ENCODE data around the gene RFTN1.

RFTN1 gene

GRCh38 chr3:16498130-16498890 lies 15.2 kb downstream of the RFTN1 start:
- no peak overlapping the region for H3K27ac ChIP-seq (ENCODE audit: low read depth, low read length)
- no peak overlapping the region for H3K4me2 ChIP-seq (ENCODE audit: low read length)
- H2BK5ac ChIP-seq (ENCODE audit: low read length): no peak overlapping the region
- no peaks in the 10 kb centered on the region for H3K79me2 ChIP-seq (ENCODE audit: control insufficient read depth, insufficient read depth, low read length)
- no peak overlapping the region for H4K8ac ChIP-seq (ENCODE audit: low read depth, low read length)
- H2AK5ac ChIP-seq (ENCODE audit: low read length): no peak overlapping the region
- no peak overlapping the region for H2BK120ac ChIP-seq (ENCODE audit: low read depth, low read length)
- no peak overlapping the region for H3K4ac ChIP-seq (ENCODE audit: low read depth, low read length)
- no peak overlapping the region for H3K4me3 ChIP-seq (ENCODE audit: low read length)
- no peaks in the 10 kb centered on the region for H3K27me3 ChIP-seq (ENCODE audit: insufficient read depth, low read length, poor library complexity)
- H3K18ac ChIP-seq (ENCODE audit: low read length): no peak overlapping the region
- H3K79me1 ChIP-seq (ENCODE audit: low read length): no peaks in the 10 kb centered on the region
- no peak overlapping the region for H3K23ac ChIP-seq (ENCODE audit: low read length)
- H3K56ac ChIP-seq (ENCODE audit: low read length): no peak overlapping the region
- no peak overlapping the region for H2BK15ac ChIP-seq (replicated peaks; ENCODE audit: low read depth)
- H3K36me3 ChIP-seq (ENCODE audit: control insufficient read depth, insufficient read depth, low read length): no peaks in the 10 kb centered on the region
- H4K5ac ChIP-seq (ENCODE audit: low read length): no peak overlapping the region
- peaks cover 3% of the 10 kb centered on the region for H3K4me1 ChIP-seq (ENCODE audit: control insufficient read depth, low read depth, low read length)
- H3K9ac ChIP-seq (ENCODE audit: low read length): no peak overlapping the region
- DNase-seq: peak; percentile 68
- no CpG with 5 or more reads among the region's 5 CpGs for WGBS (ENCODE audit: extremely low coverage, insufficient coverage, low lambda C conversion rate)

- Histone ChIP-seq H3K36me3 (ENCODE audit: control insufficient read depth, insufficient read depth, low read length) (no peaks in the 10 kb centered on the region), H2AK5ac (ENCODE audit: low read length) (no peak overlapping the region), H3K4me3 (ENCODE audit: low read length) (no peak overlapping the region), H4K5ac (ENCODE audit: low read length) (no peak overlapping the region), H3K4me2 (ENCODE audit: low read length) (no peak overlapping the region), H3K56ac (ENCODE audit: low read length) (no peak overlapping the region), H3K9ac (ENCODE audit: low read length) (no peak overlapping the region), H2BK120ac (ENCODE audit: low read depth, low read length) (no peak overlapping the region), H3K18ac (ENCODE audit: low read length) (no peak overlapping the region), H3K79me1 (ENCODE audit: low read length) (no peaks in the 10 kb centered on the region), H3K4me1 (ENCODE audit: control insufficient read depth, low read depth, low read length) (peaks cover 3% of the 10 kb centered on the region), H2BK15ac (replicated peaks; ENCODE audit: low read depth) (no peak overlapping the region), H4K8ac (ENCODE audit: low read depth, low read length) (no peak overlapping the region), H3K27ac (ENCODE audit: low read depth, low read length) (no peak overlapping the region), H3K79me2 (ENCODE audit: control insufficient read depth, insufficient read depth, low read length) (no peaks in the 10 kb centered on the region), H2BK5ac (ENCODE audit: low read length) (no peak overlapping the region), H3K27me3 (ENCODE audit: insufficient read depth, low read length, poor library complexity) (no peaks in the 10 kb centered on the region), H3K23ac (ENCODE audit: low read length) (no peak overlapping the region), H3K4ac (ENCODE audit: low read depth, low read length) (no peak overlapping the region)
- WGBS (ENCODE audit: extremely low coverage, insufficient coverage, low lambda C conversion rate): no CpG with 5 or more reads among the region's 10 CpGs
- no peak for DNase-seq
Observed at GRCh38 chr3:16496408-16497222, 16.9 kb downstream of the RFTN1 start.

- Histone ChIP-seq H4K5ac (ENCODE audit: low read length) (no peak overlapping the region), H3K56ac (ENCODE audit: low read length) (no peak overlapping the region), H2BK120ac (ENCODE audit: low read depth, low read length) (no peak overlapping the region), H3K27me3 (ENCODE audit: insufficient read depth, low read length, poor library complexity) (no peaks in the 10 kb centered on the region), H3K4me1 (ENCODE audit: control insufficient read depth, low read depth, low read length) (peaks cover 3% of the 10 kb centered on the region), H4K8ac (ENCODE audit: low read depth, low read length) (no peak overlapping the region), H2AK5ac (ENCODE audit: low read length) (no peak overlapping the region), H3K4me2 (ENCODE audit: low read length) (no peak overlapping the region), H2BK5ac (ENCODE audit: low read length) (no peak overlapping the region), H3K27ac (ENCODE audit: low read depth, low read length) (no peak overlapping the region), H3K18ac (ENCODE audit: low read length) (no peak overlapping the region), H3K4ac (ENCODE audit: low read depth, low read length) (no peak overlapping the region), H2BK15ac (replicated peaks; ENCODE audit: low read depth) (no peak overlapping the region), H3K79me2 (ENCODE audit: control insufficient read depth, insufficient read depth, low read length) (no peaks in the 10 kb centered on the region), H3K23ac (ENCODE audit: low read length) (no peak overlapping the region), H3K9ac (ENCODE audit: low read length) (no peak overlapping the region), H3K79me1 (ENCODE audit: low read length) (no peaks in the 10 kb centered on the region), H3K36me3 (ENCODE audit: control insufficient read depth, insufficient read depth, low read length) (no peaks in the 10 kb centered on the region), H3K4me3 (ENCODE audit: low read length) (no peak overlapping the region)
- DNase-seq: no peak
- WGBS (ENCODE audit: extremely low coverage, insufficient coverage, low lambda C conversion rate): no CpG with 5 or more reads among the region's 2 CpGs
Observed at GRCh38 chr3:16496008-16496407, 17.5 kb downstream of the RFTN1 start.

- no peak overlapping the region for H3K18ac ChIP-seq (ENCODE audit: low read length)
- H2BK5ac ChIP-seq (ENCODE audit: low read length): no peak overlapping the region
- H3K4me1 ChIP-seq (ENCODE audit: control insufficient read depth, low read depth, low read length): peaks cover 3% of the 10 kb centered on the region
- no peaks in the 10 kb centered on the region for H3K27me3 ChIP-seq (ENCODE audit: insufficient read depth, low read length, poor library complexity)
- peak overlapping the region; percentile 10 for H3K56ac ChIP-seq (ENCODE audit: low read length)
- H2BK15ac ChIP-seq (replicated peaks; ENCODE audit: low read depth): no peak overlapping the region
- H3K79me2 ChIP-seq (ENCODE audit: control insufficient read depth, insufficient read depth, low read length): no peaks in the 10 kb centered on the region
- no peak overlapping the region for H3K23ac ChIP-seq (ENCODE audit: low read length)
- no peak overlapping the region for H3K4me3 ChIP-seq (ENCODE audit: low read length)
- no peak overlapping the region for H4K5ac ChIP-seq (ENCODE audit: low read length)
- H3K9ac ChIP-seq (ENCODE audit: low read length): no peak overlapping the region
- H3K36me3 ChIP-seq (ENCODE audit: control insufficient read depth, insufficient read depth, low read length): no peaks in the 10 kb centered on the region
- no peak overlapping the region for H2BK120ac ChIP-seq (ENCODE audit: low read depth, low read length)
- H3K79me1 ChIP-seq (ENCODE audit: low read length): no peaks in the 10 kb centered on the region
- no peak for DNase-seq
- H4K8ac ChIP-seq (ENCODE audit: low read depth, low read length): no peak overlapping the region
- no peak overlapping the region for H3K27ac ChIP-seq (ENCODE audit: low read depth, low read length)
- H2AK5ac ChIP-seq (ENCODE audit: low read length): no peak overlapping the region
- no peak overlapping the region for H3K4me2 ChIP-seq (ENCODE audit: low read length)
- H3K4ac ChIP-seq (ENCODE audit: low read depth, low read length): no peak overlapping the region
- no CpG with 5 or more reads among the region's 9 CpGs for WGBS (ENCODE audit: extremely low coverage, insufficient coverage, low lambda C conversion rate)
Observed at GRCh38 chr3:16494814-16495431, 18.6 kb downstream of the RFTN1 start.

- Histone ChIP-seq H3K18ac (ENCODE audit: low read length) (no peak overlapping the region), H2BK5ac (ENCODE audit: low read length) (no peak overlapping the region), H3K4me2 (ENCODE audit: low read length) (no peak overlapping the region), H4K8ac (ENCODE audit: low read depth, low read length) (no peak overlapping the region), H3K36me3 (ENCODE audit: control insufficient read depth, insufficient read depth, low read length) (no peaks in the 10 kb centered on the region), H3K27ac (ENCODE audit: low read depth, low read length) (no peak overlapping the region), H3K27me3 (ENCODE audit: insufficient read depth, low read length, poor library complexity) (no peaks in the 10 kb centered on the region), H4K5ac (ENCODE audit: low read length) (no peak overlapping the region), H3K4ac (ENCODE audit: low read depth, low read length) (no peak overlapping the region), H3K23ac (ENCODE audit: low read length) (no peak overlapping the region), H3K79me2 (ENCODE audit: control insufficient read depth, insufficient read depth, low read length) (no peaks in the 10 kb centered on the region), H2AK5ac (ENCODE audit: low read length) (no peak overlapping the region), H3K9ac (ENCODE audit: low read length) (no peak overlapping the region), H3K4me3 (ENCODE audit: low read length) (no peak overlapping the region), H3K4me1 (ENCODE audit: control insufficient read depth, low read depth, low read length) (peaks cover 3% of the 10 kb centered on the region), H2BK120ac (ENCODE audit: low read depth, low read length) (no peak overlapping the region), H2BK15ac (replicated peaks; ENCODE audit: low read depth) (no peak overlapping the region), H3K56ac (ENCODE audit: low read length) (no peak overlapping the region), H3K79me1 (ENCODE audit: low read length) (no peaks in the 10 kb centered on the region)
- WGBS (ENCODE audit: extremely low coverage, insufficient coverage, low lambda C conversion rate): no CpG with 5 or more reads among the region's 5 CpGs
- no peak for DNase-seq
Observed at GRCh38 chr3:16494094-16494493, 19.4 kb downstream of the RFTN1 start.
